Skeletal muscle cell (primary cell): ENCODE results near the gene GRK1.

Experiments used
- DNase-seq: peaks from one replicate; pipeline ENCODE4 v3.0.0-alpha.2; 2010; ENCODE audit warnings: low read depth
- H3K4me3 ChIP-seq: 2 replicates; pipeline ENCODE4 v1.5.1; 2011; ENCODE audit warnings: low read depth, mild to moderate bottlenecking, control low read depth, low read length, moderate library complexity

Gene GRK1

GRCh38 chr13:113785051-113786010 is 118.3 kb downstream of the GRK1 start:
- H3K4me3 ChIP-seq = no peak overlapping the region

GRCh38 chr13:113786262-113786841 is 119.3 kb downstream of the GRK1 start:
- peak; percentile 13 for DNase-seq
- H3K4me3 ChIP-seq = no peak overlapping the region

More at GRCh38 chr13:113785051-113786010, 118.3 kb downstream of the GRK1 start:
- DNase-seq = peak; percentile 40
